ENCODE results near the gene SLX9.
"Not testable (repeated sequence)": the region's sequence is repeated elsewhere in the genome, so short reads cannot be mapped to it uniquely, and the experiment has no call there.

Gene SLX9

GRCh38 chr21:44927587-44928461 lies 12.0 kb upstream of the SLX9 start:
- no peak for DNase-seq
- H3K4me3 ChIP-seq (ENCODE audit: low read depth, low read length), result no peak overlapping the region

GRCh38 chr21:44928500-44929241 lies 11.2 kb upstream of the SLX9 start:
- H3K9me3 ChIP-seq; DNase-seq; H3K36me3 ChIP-seq; H3K4me1 ChIP-seq; H3K4me3 ChIP-seq (ENCODE audit: low read depth, low read length): not testable (repeated sequence)
- H3K27me3 ChIP-seq, result peaks cover 94% of the 10 kb centered on the region

More at GRCh38 chr21:44927587-44928461, 12.0 kb upstream of the SLX9 start:
- H3K4me1 ChIP-seq, result no peaks in the 10 kb centered on the region
- H3K36me3 ChIP-seq, result no peaks in the 10 kb centered on the region
- H3K9me3 ChIP-seq, result no peaks in the 10 kb centered on the region; the same call in 1 of the 2 replicates
- H3K27me3 ChIP-seq, result peaks cover 94% of the 10 kb centered on the region
- no peak for TF ChIP-seq CTCF (IDR thresholded peaks at IDR 0.05; ENCODE audit: low read depth, low read length)

- Histone ChIP-seq H3K36me3 (no peaks in the 10 kb centered on the region), H3K9me3 (no peaks in the 10 kb centered on the region; the same call in 1 of the 2 replicates), H3K4me3 (ENCODE audit: low read depth, low read length) (no peak overlapping the region), H3K4me1 (no peaks in the 10 kb centered on the region), H3K27me3 (peaks cover 94% of the 10 kb centered on the region)
- no peak for TF ChIP-seq CTCF (IDR thresholded peaks at IDR 0.05; ENCODE audit: low read depth, low read length)
- no peak for DNase-seq
These were observed 10.5 kb upstream of the SLX9 start for GRCh38 chr21:44929242-44929798.

GRCh38 chr21:44929799-44930542 lies 9.9 kb upstream of the SLX9 start:
- H3K27me3 ChIP-seq, result peaks cover 94% of the 10 kb centered on the region
- TF ChIP-seq CTCF (IDR thresholded peaks at IDR 0.05; ENCODE audit: low read depth, low read length), result no peak
- H3K4me3 ChIP-seq (ENCODE audit: low read depth, low read length), result no peak overlapping the region
- H3K9me3 ChIP-seq, result no peaks in the 10 kb centered on the region; the same call in 1 of the 2 replicates
- no peaks in the 10 kb centered on the region for H3K4me1 ChIP-seq
- DNase-seq, result no peak
- no peaks in the 10 kb centered on the region for H3K36me3 ChIP-seq

- Histone ChIP-seq H3K4me1 (no peaks in the 10 kb centered on the region), H3K4me3 (ENCODE audit: low read depth, low read length) (no peak overlapping the region), H3K36me3 (no peaks in the 10 kb centered on the region), H3K27me3 (peaks cover 89% of the 10 kb centered on the region), H3K9me3 (no peaks in the 10 kb centered on the region; the same call in 1 of the 2 replicates)
- DNase-seq, result no peak
- TF ChIP-seq CTCF (IDR thresholded peaks at IDR 0.05; ENCODE audit: low read depth, low read length), result no peak
These were observed 9.3 kb upstream of the SLX9 start for GRCh38 chr21:44930543-44930981.

- no peaks in the 10 kb centered on the region for H3K4me1 ChIP-seq
- H3K36me3 ChIP-seq, result no peaks in the 10 kb centered on the region
- DNase-seq, result no peak
- H3K9me3 ChIP-seq, result no peaks in the 10 kb centered on the region; the same call in 1 of the 2 replicates
- H3K4me3 ChIP-seq (ENCODE audit: low read depth, low read length), result no peak overlapping the region; the same call in 1 of the 2 replicates
- H3K27me3 ChIP-seq, result peaks cover 85% of the 10 kb centered on the region
- no peak for TF ChIP-seq CTCF (IDR thresholded peaks at IDR 0.05; ENCODE audit: low read depth, low read length)
These were observed 8.7 kb upstream of the SLX9 start for GRCh38 chr21:44931137-44931500.
